K562 (cell line): Measurements from ENCODE around the gene ATP5ME. TPM values are rescaled to one million over a fixed set of nuclear protein-coding genes. Genes with fewer than 3 reads are reported as not detected.
"Not testable (repeated sequence)": the region's sequence is repeated elsewhere in the genome, so short reads cannot be mapped to it uniquely, and the experiment has no call there.

Experiments used
- ATAC-seq: fragments of 200-7000 bp; cut with Tn5 transposase; 3 replicates; pipeline ENCODE4 v1.9.1; 2020; ENCODE audit warnings: moderate library complexity
- BruUV-seq: library from RNA; stranded (reverse); fragments of 400-500 nt; replicated peaks from 2 replicates; lab custom pipeline; 2021; lab: Mats Ljungman, UMichigan
- CTCF ChIA-PET: fragments of 300-600 bp; formaldehyde crosslinking; extraction: SDS; loops from one replicate; lab custom pipeline; 2021; ENCODE audit warnings: low intra/inter-chr PET ratio; lab: Yijun Ruan, JAX
- POLR2A ChIA-PET: fragments of 300-600, 350-650 bp; sonication (Branson Sonifier 250); formaldehyde crosslinking; extraction: SDS; loops from one replicate; lab custom pipeline; 2021; ENCODE audit warnings: antibody characterized with exemption, inconsistent platforms; lab: Yijun Ruan, JAX
- DNase-seq, 4 experiments: peaks; one replicate each; pipeline versions ENCODE4 v3.0.0 to v3.0.0-alpha.2; 2011 to 2018; ENCODE audit warnings: low spot score in 3 of 4, mixed read lengths in 3 of 4; ENCODE audit errors: extremely low read depth in 1 of 4
- FAIRE-seq: peaks from 2 replicates; lab custom pipeline; 2011; peaks lifted over from hg19 to GRCh38; lab: Jason Lieb, UNC
- H2AFZ ChIP-seq: 2 replicates; pipeline ENCODE4 v1.6.0; 2011; ENCODE audit warnings: low read depth, low read length, control low read depth, inconsistent platforms
- H3K27ac ChIP-seq: fragments of 200-600 bp; 3 replicates; pipeline ENCODE4 v1.8.0; 2011; ENCODE audit warnings: low read depth, mild to moderate bottlenecking, control low read depth, inconsistent platforms, low read length, moderate library complexity, mixed read lengths; ENCODE audit errors: extremely low read depth
- H3K27me3 ChIP-seq, 2 experiments: fragments of 300-600 bp in 1 of 2; 2 replicates in 1 of 2; 3 replicates in 1 of 2; pipeline versions ENCODE4 v1.6.0 to v1.8.0; 2011; ENCODE audit warnings: inconsistent platforms in 2 of 2, low read length in 2 of 2, mild to moderate bottlenecking in 1 of 2, mixed read lengths in 1 of 2, moderate library complexity in 1 of 2; ENCODE audit not compliant: control insufficient read depth in 2 of 2, insufficient read depth in 2 of 2
- H3K36me3 ChIP-seq: fragments of 300-600 bp; 3 replicates; pipeline ENCODE4 v1.8.0; 2011; ENCODE audit warnings: mild to moderate bottlenecking, low read length, inconsistent platforms; ENCODE audit not compliant: control insufficient read depth, insufficient read depth
- H3K4me1 ChIP-seq, 2 experiments: fragments of 200-600 bp in 1 of 2; replicated peaks in 1 of 2; 2 replicates in 1 of 2; 3 replicates in 1 of 2; pipeline versions ENCODE4 v1.5.1 to v1.8.0; 2011; ENCODE audit warnings: inconsistent platforms in 2 of 2, low read length in 2 of 2, mild to moderate bottlenecking in 1 of 2, mixed read lengths in 1 of 2, moderate library complexity in 1 of 2; ENCODE audit not compliant: control insufficient read depth in 2 of 2, insufficient read depth in 2 of 2
- H3K4me2 ChIP-seq: 2 replicates; pipeline ENCODE4 v1.6.1; 2011; ENCODE audit warnings: low read length, control low read depth, inconsistent platforms, mixed read lengths; ENCODE audit not compliant: insufficient read depth
- H3K4me3 ChIP-seq: fragments of 200-600 bp; sonication (generic), shearing (Covaris generic); 2 replicates; pipeline ENCODE4 v1.5.1; 2016; ENCODE audit warnings: control low read depth, inconsistent platforms
- H3K79me2 ChIP-seq: fragments of 200-600 bp; 3 replicates; pipeline ENCODE4 v1.8.0; 2011; ENCODE audit warnings: low read length, inconsistent platforms; ENCODE audit not compliant: control insufficient read depth, insufficient read depth
- H3K9ac ChIP-seq, 2 experiments: 2 replicates each; pipeline versions ENCODE4 v1.6.0 to v1.6.1; 2011; ENCODE audit warnings: low read depth in 2 of 2, low read length in 2 of 2, control low read depth in 1 of 2, inconsistent platforms in 1 of 2, mild to moderate bottlenecking in 1 of 2, mixed read lengths in 1 of 2; ENCODE audit not compliant: insufficient read depth in 1 of 2
- H3K9me1 ChIP-seq: one replicate; pipeline ENCODE4 v1.6.0; 2011; ENCODE audit warnings: inconsistent platforms, mild to moderate bottlenecking, low read length, moderate library complexity; ENCODE audit not compliant: control insufficient read depth, insufficient read depth
- H3K9me3 ChIP-seq: replicated peaks from 2 replicates; pipeline ENCODE4 v1.5.1; 2011; ENCODE audit warnings: low read depth, low read length, inconsistent platforms; ENCODE audit not compliant: control insufficient read depth, insufficient read depth
- H4K20me1 ChIP-seq: replicated peaks from 2 replicates; pipeline ENCODE4 v1.6.1; 2011; ENCODE audit warnings: low read length, inconsistent platforms, mixed read lengths; ENCODE audit not compliant: control insufficient read depth, insufficient read depth
- ATF3 ChIP-seq, 2 experiments: fragments of 450-650 bp in 1 of 2; sonication (generic) in 1 of 2; formaldehyde crosslinking in 1 of 2; IDR thresholded peaks in 1 of 2; conservative IDR thresholded peaks in 1 of 2; 2 replicates each; pipeline versions ENCODE4 v1.6.1 to v1.8.1; 2016 to 2023; ENCODE audit warnings: mild to moderate bottlenecking in 2 of 2, moderate library complexity in 2 of 2, inconsistent platforms in 1 of 2, missing genetic modification reagents in 1 of 2
- GABPB1 ChIP-seq: sonication (generic); formaldehyde crosslinking; IDR thresholded peaks from 2 replicates; pipeline ENCODE4 v1.8.0; 2022; ENCODE audit warnings: mild to moderate bottlenecking, missing genetic modification reagents
- WGBS: fragments of 100-300 bp; shearing (Covaris generic); methylation state at CpG from one replicate; pipeline ENCODE4 v1.1.6; 2016; ENCODE audit warnings: low coverage, mixed read lengths; ENCODE audit not compliant: insufficient coverage; ENCODE audit errors: missing lambda C conversion rate; 5-methylcytosine and 5-hydroxymethylcytosine counted together
- in situ Hi-C: fragments of 300-500 bp; cut with MboI; formaldehyde crosslinking; loops from 4 replicates; pipeline ENCODE4 v1.15.0; 2018; ENCODE audit warnings: inconsistent platforms, mixed read lengths
- intact Hi-C: fragments of 100-400 bp; cut with micrococcal nuclease; formaldehyde crosslinking; loops from 2 replicates; pipeline ENCODE4 v1.14.2; 2022
- polyA plus RNA-seq, 8 experiments: library from polyadenylated mRNA; depleted of rRNA in 4 of 8; stranded (reverse) in 5 of 8; unstranded in 3 of 8; fragments of >200 nt; fragmentation: Nextera tagmentation in 2 of 8; fragmentation: Illumina TruSeq in 1 of 8; extraction: Ambion mirVana in 2 of 8; extraction: Trizol in 1 of 8; gene quantifications; 2 replicates each; pipeline versions ENCODE4 v1.2.1 to v1.2.3, GENCODE V29; 2011 to 2014; ENCODE audit warnings: inconsistent platforms in 1 of 8, missing spikeins in 1 of 8
- total RNA-seq, 7 experiments: library from RNA; depleted of rRNA in 6 of 7; stranded (reverse); fragments of >200 nt in 6 of 7; fragmentation: Illumina TruSeq in 2 of 7; extraction: Trizol in 2 of 7; gene quantifications; 2 replicates each; pipeline versions ENCODE4 v1.2.1 to v1.2.3, GENCODE V29; 2011 to 2021; ENCODE audit warnings: low replicate concordance in 1 of 7

Gene ATP5ME
- total and polyA plus RNA-seq, 9 of the 15 experiments (the other 6 are each of a cell fraction or from before 2014, with no cell fraction given): 509 to 2,480 (median 887) TPM

- in situ Hi-C loops: no loop called here
- peak overlapping the region; percentile 52; the same call in 1 of the 2 replicates for H2AFZ ChIP-seq
- CTCF ChIA-PET: no interaction called here
- H3K9me3 ChIP-seq: no peaks in the 10 kb centered on the region
- WGBS: 56% methylated on average over 24 of the region's 27 CpGs
- H3K36me3 ChIP-seq: no peaks in the 10 kb centered on the region
- intact Hi-C loops: no loop called here
- peak overlapping the region in 1 of 2 experiments; percentile 60; a peak in 1 of 4 replicates for H3K9ac ChIP-seq
- FAIRE-seq: no peak
- H3K4me1 ChIP-seq: peaks cover 25 to 53% of the 10 kb centered on the region in 2 experiments; a peak in 4 of 5 replicates
- peak overlapping the region; percentile 59; the same call in 1 of the 2 replicates for H3K4me2 ChIP-seq
- H3K4me3 ChIP-seq: no peak overlapping the region
- H3K27ac ChIP-seq: peak overlapping the region; percentile 29; the same call in 1 of the 3 replicates
- H3K79me2 ChIP-seq: no peaks in the 10 kb centered on the region
- no peaks in the 10 kb centered on the region for H3K27me3 ChIP-seq
- DNase-seq: no peak
- peaks cover 3% of the 10 kb centered on the region for H3K9me1 ChIP-seq
- no peaks in the 10 kb centered on the region for H4K20me1 ChIP-seq
- no TSS peak for BruUV-seq
- POLR2A ChIA-PET: interaction anchor here (1.5 to 2.4 kb wide), 2 partner anchors 9 to 11 kb away, joined by 4 to 7 read pairs; no protein-coding TSS in a partner anchor
- TF ChIP-seq GABPB1 (CRISPR knock-in tag) (0 out of 2 replicates have a peak, but pooled peaks have one; percentile 7), ATF3 (IDR thresholded peaks at IDR 0.05) (no peak), ATF3 (CRISPR knock-in tag; conservative IDR thresholded peaks at IDR 0.05) (no peak)
- TF ChIP-seq, all 486 proteins: peak for 1
- no peak for ATAC-seq
Measured at GRCh38 chr4:699816-700580, 25.9 kb upstream of the ATP5ME start.

GRCh38 chr4:694341-694940, 20.4 kb upstream of the ATP5ME start:
- H3K36me3 ChIP-seq, H3K9me1 ChIP-seq, H2AFZ ChIP-seq, CTCF ChIA-PET, H4K20me1 ChIP-seq, BruUV-seq, H3K27me3 ChIP-seq, H3K9me3 ChIP-seq, DNase-seq, intact Hi-C loops, H3K4me3 ChIP-seq, in situ Hi-C loops, FAIRE-seq, ATAC-seq, POLR2A ChIA-PET, H3K4me2 ChIP-seq, H3K27ac ChIP-seq, H3K9ac ChIP-seq, H3K79me2 ChIP-seq: not testable (repeated sequence)
- H3K4me1 ChIP-seq: peaks cover 7 to 25% of the 10 kb centered on the region in 2 experiments; a peak in 3 of 5 replicates
- WGBS: 66% methylated on average over 11 of the region's 12 CpGs
